ENCODE data around the gene RHBDL3. TPM values are rescaled to one million over a fixed set of nuclear protein-coding genes. Genes with fewer than 3 reads are reported as not detected.

Gene RHBDL3
- total RNA-seq, 4 donors from 2014 or later = 0.29 to 3.8 (median 2.4) TPM; not detected in 1

GRCh38 chr17:32356750-32357149 lies 91.1 kb downstream of the RHBDL3 start:
- no peak overlapping the region for H3K27ac ChIP-seq
- no peaks in the 10 kb centered on the region for H3K9me3 ChIP-seq
- no peaks in the 10 kb centered on the region for H3K36me3 ChIP-seq
- intact Hi-C loops (cut with DNase I; ENCODE audit: low total_unique reads) = no loop called here
- DNase-seq = no peak
- H3K4me3 ChIP-seq = no peak overlapping the region
- peaks cover 8 to 20% of the 10 kb centered on the region in 2 donors for H3K4me1 ChIP-seq
- no peak for TF ChIP-seq POLR2A (IDR thresholded peaks at IDR 0.05)
- TF ChIP-seq CTCF (IDR thresholded peaks at IDR 0.05) = no peak
- no peaks in the 10 kb centered on the region for H3K27me3 ChIP-seq

GRCh38 chr17:32357615-32358014 lies 92.0 kb downstream of the RHBDL3 start:
- Histone ChIP-seq H3K4me1 (peaks cover 1 to 16% of the 10 kb centered on the region in 2 donors), H3K9me3 (no peaks in the 10 kb centered on the region), H3K36me3 (no peaks in the 10 kb centered on the region)

GRCh38 chr17:32361270-32361669 lies 95.6 kb downstream of the RHBDL3 start:
- H3K4me3 ChIP-seq = no peak overlapping the region
- no peaks in the 10 kb centered on the region for H3K9me3 ChIP-seq
- no peak overlapping the region for H3K27ac ChIP-seq
- no peak for TF ChIP-seq CTCF (IDR thresholded peaks at IDR 0.05)
- no peak for TF ChIP-seq POLR2A (IDR thresholded peaks at IDR 0.05)
- intact Hi-C loops (cut with DNase I; ENCODE audit: low total_unique reads) = no loop called here
- no peak for DNase-seq
- no peaks in the 10 kb centered on the region for H3K36me3 ChIP-seq
- peaks cover 0 to under 1% of the 10 kb centered on the region in 2 donors for H3K4me1 ChIP-seq
- H3K27me3 ChIP-seq = no peaks in the 10 kb centered on the region

More at GRCh38 chr17:32357615-32358014, 92.0 kb downstream of the RHBDL3 start:
- no peak overlapping the region for H3K27ac ChIP-seq
- intact Hi-C loops (cut with DNase I; ENCODE audit: low total_unique reads) = no loop called here
- no peak overlapping the region for H3K4me3 ChIP-seq
- TF ChIP-seq CTCF (IDR thresholded peaks at IDR 0.05) = no peak
- TF ChIP-seq POLR2A (IDR thresholded peaks at IDR 0.05) = no peak
- H3K27me3 ChIP-seq = no peaks in the 10 kb centered on the region
- DNase-seq = no peak

GRCh38 chr17:32370426-32370825 lies 104.8 kb downstream of the RHBDL3 start:
- intact Hi-C loops (cut with DNase I; ENCODE audit: low total_unique reads) = no loop called here
- H3K27me3 ChIP-seq = no peaks in the 10 kb centered on the region
- no peak for DNase-seq
- TF ChIP-seq POLR2A (IDR thresholded peaks at IDR 0.05) (no peak), CTCF (IDR thresholded peaks at IDR 0.05) (no peak)
- H3K4me3 ChIP-seq = no peak overlapping the region
- no peaks in the 10 kb centered on the region for H3K9me3 ChIP-seq
- H3K4me1 ChIP-seq = no peaks in the 10 kb centered on the region
- no peaks in the 10 kb centered on the region for H3K36me3 ChIP-seq
- no peak overlapping the region for H3K27ac ChIP-seq

MicroRNA genes within 50 kb of the gene (microRNA counts, 767-probe panel; counts per million panel counts)
- 0 counts per million in 2 donors for microRNA hsa-miR-632

Small RNA genes within 50 kb of the gene (microRNA-seq; reads per million reads assigned to microRNA genes)
- gene MIR632 (ENCODE audit: borderline microRNAs expressed, borderline replicate concordance) = 1.5 reads per million

Small RNA genes within 50 kb of the gene (small RNA-seq; reads per million reads assigned to genes)
- gene UBL5P2 = not detected

Other genes starting within 250 kb of the RHBDL3 start
- gene RHOT1, start 123.3 kb upstream of the RHBDL3 start, total RNA-seq = 10 to 100 TPM; 15.6 to 86.2 (median 53.8) TPM
- gene C17orf75, start 76.3 kb downstream of the RHBDL3 start, total RNA-seq = 10 to 100 TPM; 11.8 to 40.9 (median 18.0) TPM
- 100 to 1,000 TPM in 3 of 4 donors, 10 to 100 TPM in 1; 82.1 to 252 (median 210) TPM for gene ZNF207, start 84.3 kb downstream of the RHBDL3 start, total RNA-seq
- gene PSMD11, start 178.7 kb downstream of the RHBDL3 start, total RNA-seq = 10 to 100 TPM; 10.8 to 89.3 (median 58.5) TPM
- gene CDK5R1, start 221.2 kb downstream of the RHBDL3 start, total RNA-seq = 1 to 10 TPM in 2 of 4 donors, under 1 TPM in 1, not detected in 1; 0.77 to 2.9 (median 1.4) TPM

All from uterus (tissue), 4 donors.